Naive thymus-derived CD8-positive, alpha-beta T cell (primary cell): ENCODE measurements around the gene BCL7B. TPM values are rescaled to one million over a fixed set of nuclear protein-coding genes. Genes with fewer than 3 reads are reported as not detected.
"Not testable (repeated sequence)": the region's sequence is repeated elsewhere in the genome, so short reads cannot be mapped to it uniquely, and the experiment has no call there.

Experiments
- ATAC-seq, 2 donors: fragments of 150-1000 bp; cut with Tn5 transposase in 1 of 2; sonication (Bioruptor Pico), chemical (Tn5 transposase) in 1 of 2; 1 replicate in 1 of 2; 2 replicates in 1 of 2; pipeline ENCODE4 v1.10.0; 2021; ENCODE audit warnings: mild to moderate bottlenecking in 2 of 2, moderate library complexity in 2 of 2
- POLR2A ChIA-PET: fragments of 350-600 bp; sonication (Branson Sonifier 250); formaldehyde crosslinking; loops from one replicate; lab custom pipeline; 2021; ENCODE audit warnings: antibody characterized with exemption; lab: Charles Lee
- DNase-seq, 10 donors: peaks; one replicate each; pipeline versions ENCODE4 v3.0.0 to v3.0.0-alpha.2; 2020 to 2022
- H3K27ac Mint-ChIP-seq, 10 donors: one replicate each; pipeline ENCODE4 v1.8.0; 2020 to 2022; ENCODE audit warnings: mild to moderate bottlenecking in 10 of 10, mixed read lengths in 10 of 10, moderate library complexity in 4 of 10, inconsistent platforms in 1 of 10
- H3K27me3 Mint-ChIP-seq, 5 donors: one replicate each; pipeline ENCODE4 v1.8.0; 2021 to 2022; ENCODE audit warnings: mixed read lengths in 5 of 5
- H3K36me3 Mint-ChIP-seq, 3 donors: one replicate each; pipeline ENCODE4 v1.8.0; 2020 to 2022; ENCODE audit warnings: mixed read lengths in 3 of 3, mild to moderate bottlenecking in 2 of 3, inconsistent platforms in 1 of 3
- H3K4me1 Mint-ChIP-seq, 4 donors: one replicate each; pipeline ENCODE4 v1.8.0; 2021 to 2022; ENCODE audit warnings: mixed read lengths in 4 of 4
- H3K4me3 Mint-ChIP-seq, 10 donors: one replicate each; pipeline ENCODE4 v1.8.0; 2020 to 2022; ENCODE audit warnings: mild to moderate bottlenecking in 10 of 10, mixed read lengths in 10 of 10, moderate library complexity in 6 of 10, inconsistent platforms in 1 of 10
- H3K9me3 Mint-ChIP-seq, 9 donors: one replicate each; pipeline ENCODE4 v1.8.0; 2020 to 2022; ENCODE audit warnings: mixed read lengths in 9 of 9, mild to moderate bottlenecking in 3 of 9, inconsistent platforms in 1 of 9, moderate library complexity in 1 of 9
- polyA plus RNA-seq, 3 donors: library from polyadenylated mRNA; unstranded; fragments of 300-500 nt; fragmentation: Illumina TruSeq; gene quantifications; one replicate each; pipeline ENCODE4 v1.2.3, GENCODE V29; 2021
- total RNA-seq, 8 experiments: library from RNA in 2 of 8; stranded (reverse) in 2 of 8; gene quantifications; one replicate each; pipeline ENCODE4 v1.2.3 and lab custom pipeline; 2021 to 2026

The BCL7B gene
- total and polyA plus RNA-seq, 5 experiments from 2014 or later: 59.5 to 96.3 (median 76.6) TPM

- no peaks in the 10 kb centered on the region for H3K36me3 Mint-ChIP-seq
- H3K9me3 Mint-ChIP-seq: no peaks in the 10 kb centered on the region
- POLR2A ChIA-PET: interaction anchor here (0.7 kb wide), 1 partner anchor 83 kb away, joined by 3 read pairs; no protein-coding TSS in a partner anchor
- H3K4me1 Mint-ChIP-seq: peaks cover 2 to 13% (median 8%) of the 10 kb centered on the region in 4 donors
- H3K4me3 Mint-ChIP-seq: peak overlapping the region in 1 of 10 donors; percentile 10
- no peaks in the 10 kb centered on the region for H3K27me3 Mint-ChIP-seq
- DNase-seq (no peak), ATAC-seq (no peak)
- peak overlapping the region in 2 of 10 donors; percentile 20 to 73 for H3K27ac Mint-ChIP-seq
These were observed 29.4 kb upstream of the BCL7B start for GRCh38 chr7:73586911-73587310.

DNA sequence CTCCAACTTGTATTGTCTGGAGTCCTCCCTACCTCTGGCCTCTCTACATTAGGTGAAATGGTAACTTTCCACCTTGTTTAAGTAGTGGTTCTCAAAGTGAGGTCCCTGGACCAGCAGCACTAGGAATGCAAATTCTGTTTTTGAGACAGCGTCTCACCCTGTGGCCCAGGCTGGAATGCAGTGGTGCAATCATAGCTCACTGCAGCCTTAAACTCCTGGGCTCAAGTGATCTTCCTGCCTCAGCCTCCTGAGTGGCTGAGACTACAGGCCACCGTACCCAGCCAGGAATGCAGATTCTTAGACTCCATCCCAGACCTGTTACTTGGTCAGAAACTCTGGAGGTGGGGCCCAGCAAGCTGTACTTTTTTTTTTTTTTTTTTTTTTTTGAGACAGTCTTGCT lies 27.7 kb upstream of the BCL7B start:
- POLR2A ChIA-PET: interaction anchor here (0.6 kb wide), 1 partner anchor 58 kb away, joined by 3 read pairs; no protein-coding TSS in a partner anchor
- Mint-ChIP-seq H3K9me3 (no peaks in the 10 kb centered on the region), H3K4me1 (peaks cover 2 to 15% (median 8%) of the 10 kb centered on the region in 4 donors), H3K27me3 (no peaks in the 10 kb centered on the region), H3K27ac (no peak overlapping the region), H3K36me3 (no peaks in the 10 kb centered on the region), H3K4me3 (no peak overlapping the region)
- ATAC-seq (no peak), DNase-seq (no peak)

DNA sequence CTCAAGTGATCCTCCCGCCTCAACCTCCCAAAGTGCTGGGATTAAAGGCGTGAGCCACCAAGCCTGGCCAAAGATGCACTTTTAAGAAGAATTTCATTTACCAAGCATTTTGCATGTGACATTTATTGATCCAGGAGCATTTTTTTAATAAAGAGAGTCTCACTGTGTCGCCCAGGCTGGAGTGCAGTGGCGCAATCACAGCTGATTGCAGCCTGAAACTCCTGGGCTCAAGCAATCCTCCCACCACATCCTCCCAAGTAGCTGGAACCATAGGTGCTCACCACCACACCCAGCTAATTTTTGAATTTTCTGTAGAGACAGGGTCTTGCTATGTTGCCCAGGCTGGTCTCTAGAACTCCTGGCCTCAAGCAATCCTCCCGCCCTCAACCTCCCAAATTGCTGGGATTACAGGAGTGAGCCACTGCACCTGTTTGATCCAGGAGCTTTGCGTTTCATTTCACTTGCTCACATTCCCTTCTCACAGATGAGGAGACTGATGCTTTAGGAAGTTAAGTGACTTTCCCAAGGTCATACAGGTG lies 25.2 kb upstream of the BCL7B start:
- no peak overlapping the region for H3K4me3 Mint-ChIP-seq
- POLR2A ChIA-PET: interaction anchor here (0.6 kb wide), 2 partner anchors 18 to 24 kb away, joined by 3 to 6 read pairs; no protein-coding TSS in a partner anchor
- H3K9me3 Mint-ChIP-seq: no peaks in the 10 kb centered on the region
- ATAC-seq (no peak), DNase-seq (no peak)
- no peak overlapping the region for H3K27ac Mint-ChIP-seq
- H3K27me3 Mint-ChIP-seq: no peaks in the 10 kb centered on the region
- peaks cover 9 to 24% (median 18%) of the 10 kb centered on the region in 4 donors for H3K4me1 Mint-ChIP-seq
- no peaks in the 10 kb centered on the region for H3K36me3 Mint-ChIP-seq

GRCh38 chr7:73581006-73581405 lies 23.5 kb upstream of the BCL7B start:
- POLR2A ChIA-PET: interaction anchor here (0.7 to 3.9 kb wide), 4 partner anchors 40 to 96 kb away, joined by 3 to 34 read pairs (median 6); partner anchors contain the start of gene BAZ1B
- not testable (repeated sequence) for H3K36me3 Mint-ChIP-seq, H3K27ac Mint-ChIP-seq, H3K9me3 Mint-ChIP-seq, H3K27me3 Mint-ChIP-seq, DNase-seq, H3K4me3 Mint-ChIP-seq, ATAC-seq
- peaks cover 12 to 29% (median 27%) of the 10 kb centered on the region in 4 donors for H3K4me1 Mint-ChIP-seq

DNA sequence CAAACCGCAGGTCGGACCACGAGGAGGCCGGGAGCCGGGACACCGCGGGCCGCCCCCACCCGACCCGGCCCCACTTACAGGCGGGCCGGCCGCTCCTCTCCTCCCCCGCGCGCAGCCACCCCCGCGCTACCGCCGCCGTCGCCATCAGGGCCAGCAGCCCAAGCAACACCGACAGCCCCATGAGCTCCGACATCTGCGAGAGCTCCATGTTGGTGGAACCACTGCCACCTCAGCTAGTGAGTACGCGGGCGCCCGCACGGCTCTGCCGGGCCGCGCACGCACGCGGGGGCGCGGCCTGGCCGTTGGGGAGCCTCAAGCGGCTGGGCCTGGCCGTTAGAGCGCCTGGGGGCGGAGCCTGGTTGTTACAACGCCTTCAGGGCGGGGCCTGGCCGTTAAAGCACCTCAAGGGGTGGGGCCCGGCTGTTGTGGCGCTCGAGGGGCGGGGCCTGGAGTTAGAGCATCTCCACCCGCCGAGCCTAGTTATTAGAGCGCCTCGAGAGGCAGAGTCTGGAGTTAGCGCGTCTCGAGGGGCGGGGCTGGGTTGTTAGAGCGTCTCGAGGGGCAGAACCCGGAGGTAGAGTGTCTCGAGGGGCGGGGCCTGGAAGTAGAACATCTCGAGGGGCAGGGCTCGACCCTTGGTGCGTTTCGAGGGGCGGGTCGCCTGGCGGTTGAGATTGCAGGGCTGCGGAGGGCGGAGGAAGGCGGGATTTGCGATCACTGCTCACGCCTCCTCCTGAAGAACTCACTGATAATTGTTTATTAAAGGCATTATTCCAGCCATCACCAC lies 21.0 kb upstream of the BCL7B start, which contains the start of gene TBL2:
Gene TBL2 (minus strand): TSS at position 238 of the 787 bp plus-strand sequence. CDS start 30 bp downstream, at position 208.
- Mint-ChIP-seq H3K4me3 (peak within 1 kb of the TSS; percentile 91 to 100 (median 97)), H3K27me3 (no peaks in the 10 kb centered on the region), H3K36me3 (peaks cover 0 to 21% (median 1%) of the 10 kb centered on the region in 3 donors), H3K27ac (peak within 1 kb of the TSS; percentile 95 to 100 (median 98)), H3K9me3 (no peaks in the 10 kb centered on the region), H3K4me1 (peaks cover 15 to 37% (median 30%) of the 10 kb centered on the region in 4 donors)
- POLR2A ChIA-PET: interaction anchor here (0.5 to 3.9 kb wide), 9 partner anchors 10 to 141 kb away, joined by 3 to 34 read pairs (median 7); partner anchors contain the start of genes BAZ1B and STX1A
- peak; percentile 86 to 91 for ATAC-seq
- peak; percentile 92 to 99 (median 98) for DNase-seq

- POLR2A ChIA-PET: interaction anchor here (0.5 to 3.9 kb wide), 8 partner anchors 10 to 141 kb away, joined by 3 to 34 read pairs (median 8); partner anchors contain the start of genes BAZ1B and STX1A
- ATAC-seq: peak in 1 of 2 donors; percentile 2
- Mint-ChIP-seq H3K27ac (peak overlapping the region; percentile 72 to 100 (median 90)), H3K36me3 (peaks cover 0 to 28% (median 4%) of the 10 kb centered on the region in 3 donors), H3K4me1 (peaks cover 16 to 37% (median 30%) of the 10 kb centered on the region in 4 donors), H3K27me3 (no peaks in the 10 kb centered on the region), H3K4me3 (peak overlapping the region; percentile 84 to 98 (median 96)), H3K9me3 (no peaks in the 10 kb centered on the region)
- DNase-seq: no peak
These were observed 20.3 kb upstream of the BCL7B start for GRCh38 chr7:73577627-73578341.

DNA sequence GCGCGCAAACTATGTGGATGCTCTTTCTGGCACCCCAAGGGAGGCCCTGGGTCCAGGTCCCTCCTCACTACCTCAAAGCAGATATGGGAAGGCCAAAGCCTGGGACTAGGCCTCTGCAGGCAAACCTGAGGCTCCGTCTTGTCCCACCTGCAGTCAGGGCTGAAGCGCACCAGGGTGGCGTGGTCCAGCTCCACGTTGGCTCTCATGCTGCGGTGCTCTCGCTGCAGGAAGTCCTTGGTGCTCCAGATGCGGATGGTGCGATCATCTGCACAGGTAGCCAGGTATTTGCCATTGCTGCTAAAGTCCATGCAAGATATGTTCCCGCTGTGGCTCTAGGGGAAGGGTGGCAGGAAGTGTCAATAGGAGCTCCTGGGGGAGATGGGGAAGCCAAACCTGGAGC lies 16.3 kb upstream of the BCL7B start:
- peaks cover 0 to 66% (median 12%) of the 10 kb centered on the region in 3 donors for H3K36me3 Mint-ChIP-seq
- H3K4me3 Mint-ChIP-seq: no peak overlapping the region
- POLR2A ChIA-PET: interaction anchor here (0.6 kb wide), 1 partner anchor 46 kb away, joined by 3 read pairs; no protein-coding TSS in a partner anchor

DNA sequence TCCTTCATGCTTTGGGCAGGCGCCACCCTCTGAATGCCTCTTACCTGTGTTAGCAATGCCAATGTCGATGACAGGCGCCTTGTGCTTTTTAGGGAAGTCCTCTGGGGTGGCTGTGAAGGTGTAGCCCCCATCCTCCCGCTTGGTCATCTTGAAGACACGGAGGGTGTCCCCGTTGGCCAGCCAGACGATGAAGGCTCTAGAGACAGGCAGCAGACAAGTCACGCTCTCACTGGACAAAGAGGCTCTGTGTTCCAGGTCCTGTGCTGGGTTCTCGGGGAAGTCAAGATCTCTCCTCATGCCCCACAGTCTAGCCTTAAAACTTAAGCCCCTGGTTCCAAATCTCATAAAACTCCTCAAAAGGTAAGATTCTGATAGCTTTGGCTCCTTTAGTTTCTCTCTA lies 15.8 kb upstream of the BCL7B start:
- ATAC-seq (no peak), DNase-seq (no peak)
- H3K4me1 Mint-ChIP-seq: peaks cover 14 to 27% (median 23%) of the 10 kb centered on the region in 4 donors
- no peaks in the 10 kb centered on the region for H3K9me3 Mint-ChIP-seq
- no peak overlapping the region for H3K27ac Mint-ChIP-seq
- peaks cover 0 to 66% (median 12%) of the 10 kb centered on the region in 3 donors for H3K36me3 Mint-ChIP-seq
- H3K4me3 Mint-ChIP-seq: no peak overlapping the region
- POLR2A ChIA-PET: no interaction called here
- H3K27me3 Mint-ChIP-seq: no peaks in the 10 kb centered on the region

More for the DNA sequence above, 16.3 kb upstream of the BCL7B start:
- peaks cover 17 to 31% (median 25%) of the 10 kb centered on the region in 4 donors for H3K4me1 Mint-ChIP-seq
- DNase-seq: no peak
- no peaks in the 10 kb centered on the region for H3K27me3 Mint-ChIP-seq
- no peak for ATAC-seq
- H3K27ac Mint-ChIP-seq: no peak overlapping the region
- no peaks in the 10 kb centered on the region for H3K9me3 Mint-ChIP-seq

- Mint-ChIP-seq H3K36me3 (peaks cover 0 to 66% (median 12%) of the 10 kb centered on the region in 3 donors), H3K27me3 (no peaks in the 10 kb centered on the region), H3K4me1 (peaks cover 15 to 29% (median 23%) of the 10 kb centered on the region in 4 donors), H3K27ac (peak overlapping the region in 2 of 10 donors; percentile 40 to 68), H3K9me3 (no peaks in the 10 kb centered on the region), H3K4me3 (no peak overlapping the region)
- no peak for ATAC-seq
- POLR2A ChIA-PET: no interaction called here
- DNase-seq: peak in 1 of 10 donors; percentile 23
These were observed 15.3 kb upstream of the BCL7B start for GRCh38 chr7:73572767-73573186.

DNA sequence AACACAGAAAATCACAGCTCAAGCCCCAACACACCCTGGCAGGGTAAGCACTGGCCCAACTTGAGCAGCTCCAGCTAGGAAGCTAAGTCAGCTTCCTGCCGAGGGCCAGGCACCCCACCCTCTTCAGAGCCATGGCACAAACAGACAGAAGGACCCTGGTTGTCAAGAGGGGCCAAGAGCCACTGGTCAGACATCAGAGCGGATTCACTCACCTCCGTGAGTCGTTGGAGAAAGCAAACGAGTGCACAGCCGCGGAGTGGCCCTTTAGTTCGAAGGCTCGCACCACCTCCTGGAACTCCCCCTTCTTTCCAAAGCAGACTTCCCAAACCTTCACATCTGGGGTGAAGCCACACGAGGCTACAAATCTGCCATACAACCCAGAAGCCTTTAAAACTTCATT lies 13.5 kb upstream of the BCL7B start:
- H3K4me1 Mint-ChIP-seq: peaks cover 18 to 29% (median 24%) of the 10 kb centered on the region in 4 donors
- no peak overlapping the region for H3K4me3 Mint-ChIP-seq
- H3K27me3 Mint-ChIP-seq: no peaks in the 10 kb centered on the region
- H3K9me3 Mint-ChIP-seq: no peaks in the 10 kb centered on the region
- no peak for ATAC-seq
- peak overlapping the region in 3 of 10 donors; percentile 14 to 48 (median 19) for H3K27ac Mint-ChIP-seq
- peak in 1 of 10 donors; percentile 41 for DNase-seq
- POLR2A ChIA-PET: no interaction called here
- H3K36me3 Mint-ChIP-seq: peaks cover 0 to 64% (median 12%) of the 10 kb centered on the region in 3 donors

- peaks cover 18 to 32% (median 28%) of the 10 kb centered on the region in 4 donors for H3K4me1 Mint-ChIP-seq
- H3K9me3 Mint-ChIP-seq: no peaks in the 10 kb centered on the region
- DNase-seq: peak in 1 of 10 donors; percentile 42
- no peak for ATAC-seq
- H3K27me3 Mint-ChIP-seq: no peaks in the 10 kb centered on the region
- H3K4me3 Mint-ChIP-seq: no peak overlapping the region
- H3K27ac Mint-ChIP-seq: peak overlapping the region in 1 of 10 donors; percentile 14
- POLR2A ChIA-PET: interaction anchor here (1.3 kb wide), 1 partner anchor 14 kb away, joined by 3 read pairs; no protein-coding TSS in a partner anchor
- H3K36me3 Mint-ChIP-seq: peaks cover 0 to 63% (median 12%) of the 10 kb centered on the region in 3 donors
These were observed 13.0 kb upstream of the BCL7B start for GRCh38 chr7:73570521-73570920.
